NCI-H2107 (cell line): ENCODE data around the gene HEBP2.

Experiments used
- DNase-seq: peaks from one replicate; lab custom pipeline; 2025; lab: John Stamatoyannopoulos, UW

The HEBP2 gene

GRCh38 chr6:138397128-138398122 lies 6.6 kb upstream of the HEBP2 start:
- DNase-seq: no peak

DNA sequence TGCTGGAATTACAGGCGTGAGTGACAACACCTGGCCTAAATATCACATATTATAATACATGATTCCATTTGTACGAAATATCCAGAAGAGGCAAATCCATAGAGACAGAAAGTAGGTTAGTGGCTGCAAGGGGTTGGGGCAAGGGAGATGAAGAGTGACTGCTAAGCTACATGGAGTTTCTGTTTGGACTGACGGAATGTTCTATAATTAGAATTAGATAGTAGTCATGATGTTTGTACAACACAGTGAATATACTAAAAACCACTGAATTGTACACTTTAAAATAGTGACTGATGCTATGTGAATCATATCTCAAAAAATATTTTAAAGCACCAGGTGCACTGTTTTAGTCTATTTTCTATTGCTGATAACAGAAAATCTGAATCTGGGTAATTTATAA lies 3.7 kb upstream of the HEBP2 start:
- DNase-seq: no peak

DNA sequence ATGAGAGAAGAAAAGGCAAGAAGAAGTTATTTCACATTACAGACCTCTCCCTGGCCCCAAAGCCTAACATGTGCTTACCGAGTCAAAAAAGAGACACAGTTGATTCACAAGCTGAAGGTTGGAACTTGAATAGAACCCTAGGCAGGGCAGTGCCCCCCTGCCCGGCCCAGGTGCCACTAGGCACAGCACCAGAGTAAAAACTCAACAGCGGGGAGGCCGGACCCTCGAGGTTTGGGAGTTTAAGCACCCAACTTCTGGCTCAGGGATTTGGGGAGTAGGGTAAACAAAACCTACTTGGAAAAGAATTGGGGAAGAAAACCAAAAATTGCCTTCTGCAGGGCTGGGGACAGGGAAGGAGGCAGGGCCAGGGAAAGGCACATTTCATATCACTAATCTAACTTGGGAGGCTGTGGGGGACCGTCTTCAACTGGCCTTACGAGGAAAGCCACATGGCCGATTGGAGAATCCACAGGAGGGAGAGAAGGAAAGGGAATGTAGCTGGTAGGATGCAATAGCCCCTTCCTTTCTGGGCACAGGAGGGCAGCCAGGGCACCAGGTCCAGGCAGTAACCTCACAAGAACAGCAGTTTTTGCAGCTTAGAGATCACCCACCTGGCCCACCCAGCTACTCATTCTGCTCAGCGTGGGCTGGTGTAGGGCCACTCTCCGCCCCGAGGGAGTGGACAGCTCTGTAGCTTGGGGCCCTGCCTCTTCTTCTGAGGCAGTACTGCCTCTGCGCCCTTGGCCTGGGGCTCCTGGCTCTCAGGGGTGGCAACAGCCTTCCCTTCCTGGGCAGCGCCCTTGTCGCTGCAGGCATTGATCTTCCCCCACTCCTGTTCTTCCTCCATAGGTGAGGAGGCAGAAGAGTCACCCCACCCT lies 1.8 kb upstream of the HEBP2 start:
- DNase-seq: no peak

DNA sequence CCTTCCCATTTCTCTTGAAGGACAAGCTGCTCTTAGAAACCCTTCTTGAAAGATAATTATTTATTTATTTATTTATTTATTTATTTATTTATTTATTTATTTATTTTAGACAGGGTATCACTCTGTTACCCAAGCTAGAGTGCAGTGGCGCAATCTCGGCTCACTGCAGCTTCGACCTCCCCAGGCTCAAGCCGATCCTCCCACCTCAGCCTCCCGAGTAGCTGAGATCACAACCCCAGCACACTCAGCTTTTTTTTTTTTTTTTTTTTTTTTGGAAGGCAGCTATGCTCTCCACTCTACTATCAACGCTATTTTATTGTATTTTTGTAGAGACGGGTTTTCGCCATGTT lies 1.2 kb upstream of the HEBP2 start:
- DNase-seq: no peak

DNA sequence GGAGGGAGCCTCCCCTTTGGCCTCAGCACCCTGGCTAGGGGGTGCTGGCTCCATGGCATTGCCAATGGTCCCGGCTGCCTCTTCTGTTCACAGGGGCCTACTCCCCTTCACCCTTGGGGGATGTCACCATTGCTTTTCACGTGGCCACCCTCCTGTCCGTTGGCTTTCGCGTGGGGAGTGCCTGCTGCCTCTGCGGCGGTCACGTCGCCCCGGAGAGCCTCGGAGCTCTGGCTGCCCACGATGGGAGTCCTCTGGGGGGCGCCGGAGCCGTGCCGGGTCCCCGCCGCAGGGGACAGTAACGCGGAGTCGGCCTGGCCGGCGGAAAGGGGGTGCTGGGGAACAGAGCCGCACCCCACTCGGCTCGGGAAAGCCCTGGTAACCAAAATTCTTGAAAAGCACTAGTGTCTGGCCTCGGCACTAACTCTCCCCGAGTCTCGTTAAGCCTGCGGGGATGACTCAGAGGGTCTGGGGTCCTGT lies 661 bp upstream of the HEBP2 start:
- DNase-seq: peak; percentile 14

DNA sequence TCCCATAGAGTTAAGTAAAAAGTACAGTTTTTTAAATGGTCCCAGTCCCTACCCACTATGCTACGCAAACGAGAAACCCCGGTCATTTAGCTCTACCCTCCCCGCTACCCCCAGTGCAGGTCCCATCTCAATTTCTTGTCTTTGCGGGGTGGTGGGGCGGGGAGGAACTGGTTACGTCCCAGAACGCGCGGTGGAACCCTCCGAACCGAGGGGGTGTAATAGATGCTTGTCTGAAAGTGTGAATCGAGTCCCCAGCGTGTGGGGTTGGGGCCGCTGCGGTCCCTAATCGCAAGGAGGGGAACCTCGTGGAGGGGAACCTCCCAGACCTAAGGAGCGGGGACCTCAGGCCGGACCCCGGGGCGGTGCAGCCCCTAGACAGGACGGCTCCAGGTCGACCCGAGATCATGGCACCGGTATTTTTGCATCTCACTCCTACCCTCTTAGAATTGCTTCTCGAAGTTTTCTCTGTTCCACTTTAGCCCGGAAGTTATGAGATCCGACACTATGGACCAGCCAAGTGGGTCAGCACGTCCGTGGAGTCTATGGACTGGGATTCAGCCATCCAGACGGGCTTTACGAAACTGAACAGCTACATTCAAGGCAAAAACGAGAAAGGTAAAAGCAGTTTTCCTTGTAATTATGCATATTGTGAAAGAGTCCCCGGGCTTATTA lies 779 bp downstream of the HEBP2 start:
- no peak for DNase-seq

GRCh38 chr6:138405816-138406413 lies 1.9 kb downstream of the HEBP2 start:
- no peak for DNase-seq

DNA sequence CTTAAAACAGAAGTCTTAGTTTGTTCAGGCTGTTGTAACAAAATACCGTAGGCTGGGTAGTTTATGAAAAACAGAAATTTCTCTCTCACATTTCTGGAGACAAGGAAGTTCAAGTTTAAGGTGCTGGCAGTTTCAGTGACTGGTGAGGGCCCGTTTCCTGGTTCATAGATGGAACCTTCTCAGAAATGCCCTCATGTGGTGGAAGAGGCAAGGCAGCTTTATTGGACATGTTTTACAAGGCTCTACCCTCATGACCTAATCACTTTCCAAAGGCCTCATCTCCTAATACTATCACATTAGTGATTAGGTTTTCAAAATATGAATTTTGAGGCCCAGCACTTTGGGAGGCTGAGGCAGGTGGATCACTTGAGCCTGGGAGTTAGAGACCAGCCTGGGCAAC lies 2.4 kb downstream of the HEBP2 start:
- DNase-seq: no peak

- no peak for DNase-seq
Observed at GRCh38 chr6:138410048-138410735, 6.2 kb downstream of the HEBP2 start.

DNA sequence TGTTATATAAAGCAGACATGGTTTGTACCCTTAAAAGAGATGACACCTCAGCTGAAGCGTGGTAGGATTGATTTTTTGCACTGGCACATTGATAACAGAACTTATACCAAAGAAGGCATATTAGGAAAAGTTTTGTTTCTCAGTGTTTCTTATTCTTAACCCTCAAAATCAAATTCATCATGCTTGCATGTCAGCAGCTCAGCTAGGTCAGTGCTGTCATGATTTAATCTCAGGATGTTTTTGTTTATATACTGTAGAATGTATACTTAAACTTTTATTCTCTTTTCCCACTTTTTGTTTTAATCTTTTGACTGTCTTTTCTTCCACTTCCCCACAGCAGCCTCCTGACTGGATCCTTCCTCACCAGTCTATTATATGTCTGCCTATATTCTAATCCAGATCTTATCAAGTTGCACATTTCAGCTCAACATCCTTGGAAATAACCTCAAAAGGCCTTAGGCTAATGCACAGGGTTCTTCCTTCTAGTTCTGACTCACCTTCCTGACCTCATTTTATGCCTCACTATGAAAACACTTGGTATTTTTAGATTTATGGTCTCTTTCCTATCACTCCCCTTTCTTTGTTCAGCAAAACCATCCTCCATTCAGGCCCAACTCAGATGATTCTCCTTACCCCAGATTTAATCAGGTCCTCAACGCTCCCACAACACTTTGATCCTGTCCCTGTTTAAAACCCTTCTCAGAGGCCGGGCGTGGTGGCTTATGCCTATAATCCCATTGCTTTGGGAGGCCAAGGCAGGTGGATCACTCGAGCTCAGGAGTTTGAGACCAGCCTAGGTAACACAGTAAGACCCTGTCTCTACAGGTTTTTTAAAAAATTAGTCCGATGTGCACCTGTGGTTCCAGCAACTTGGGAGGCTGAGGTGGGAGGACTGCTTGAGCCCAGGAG lies 7.2 kb downstream of the HEBP2 start:
- DNase-seq: no peak

- DNase-seq: no peak
Observed at GRCh38 chr6:138415125-138415524, 11.1 kb downstream of the HEBP2 start.

DNA sequence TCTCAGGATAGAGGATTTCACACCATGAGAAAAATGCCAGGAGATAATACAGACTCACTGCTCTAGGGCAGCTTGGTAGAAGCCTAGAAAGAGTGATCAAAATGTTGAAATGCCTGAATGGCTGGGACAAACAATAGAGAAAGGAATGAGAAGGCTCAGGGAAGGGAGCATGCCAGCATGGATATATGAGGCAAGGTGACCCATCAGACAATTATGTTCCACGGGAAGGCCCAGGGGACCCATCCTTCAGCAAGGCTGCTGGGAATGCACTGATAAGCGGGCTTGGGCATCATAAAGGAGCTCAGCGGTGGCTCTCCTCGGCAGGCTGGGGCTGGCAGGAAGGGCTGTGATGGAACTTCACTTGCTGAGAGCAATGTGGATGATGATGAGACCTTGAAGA lies 12.2 kb downstream of the HEBP2 start:
- no peak for DNase-seq

GRCh38 chr6:138417493-138418117 lies 13.6 kb downstream of the HEBP2 start:
- DNase-seq: no peak

- no peak for DNase-seq
Observed at GRCh38 chr6:138418118-138418742, 14.2 kb downstream of the HEBP2 start.

GRCh38 chr6:138419766-138420165 lies 15.7 kb downstream of the HEBP2 start:
- DNase-seq: no peak

GRCh38 chr6:138420356-138420755 lies 16.3 kb downstream of the HEBP2 start:
- DNase-seq: no peak

DNA sequence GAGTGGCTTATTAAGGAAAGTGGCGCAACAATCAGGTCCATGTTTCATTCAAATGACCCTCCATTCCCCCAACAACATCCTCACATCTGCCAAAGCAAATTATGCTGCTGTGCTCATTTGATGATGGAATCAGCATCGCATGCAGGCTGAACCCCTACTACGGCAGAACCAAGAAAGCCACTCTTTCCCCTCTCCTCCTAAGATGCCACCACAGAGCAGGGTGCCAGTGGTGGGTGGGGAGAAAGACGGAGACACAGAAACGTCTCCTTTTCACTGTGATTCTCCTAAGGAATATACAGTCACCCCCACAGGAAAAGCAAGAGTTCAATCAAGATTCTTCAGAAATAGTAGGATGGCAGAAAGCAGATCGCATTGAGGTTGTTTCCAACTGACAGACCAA lies 17.1 kb downstream of the HEBP2 start:
- no peak for DNase-seq

DNA sequence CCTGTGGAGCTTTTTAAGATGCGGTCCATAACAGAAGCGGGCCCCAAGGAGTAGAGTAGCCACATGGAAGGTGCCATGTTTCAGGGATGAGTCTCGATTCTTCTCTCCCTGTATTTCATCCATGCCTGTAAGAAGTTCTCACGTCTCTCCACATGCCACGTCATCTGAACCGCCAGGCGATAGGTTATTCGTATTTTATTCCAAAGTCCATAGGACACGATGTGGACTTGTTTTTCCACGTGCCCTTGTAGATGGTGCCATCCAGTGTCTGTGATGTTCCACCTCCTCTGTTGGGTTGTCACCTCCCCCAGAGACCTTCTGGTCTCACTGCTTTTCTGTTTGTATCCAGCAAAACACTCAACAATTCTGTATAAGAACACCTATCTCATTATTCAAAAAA lies 17.6 kb downstream of the HEBP2 start:
- no peak for DNase-seq

DNA sequence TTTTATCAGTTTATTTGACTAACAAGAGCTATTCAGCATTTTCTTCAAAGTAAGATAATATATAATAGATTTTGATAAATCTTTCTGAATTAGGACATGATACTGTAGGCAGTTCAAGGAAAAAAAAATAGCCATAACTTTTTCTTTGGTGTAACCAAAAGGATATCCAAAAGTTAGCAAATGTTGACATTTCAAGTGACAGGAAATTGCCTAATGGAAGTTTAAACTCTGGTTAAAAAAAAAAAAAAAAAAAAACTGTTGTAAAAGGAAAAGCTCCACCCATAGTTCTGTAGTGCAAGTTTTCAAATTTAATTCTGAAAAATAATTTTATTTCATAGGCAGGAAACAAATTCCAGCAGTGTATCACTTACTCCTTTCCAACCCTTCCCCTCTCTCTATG lies 18.8 kb downstream of the HEBP2 start:
- DNase-seq: no peak
